H1 (cell line): ENCODE data around the gene RGS16. TPM values are rescaled to one million over a fixed set of nuclear protein-coding genes. Genes with fewer than 3 reads are reported as not detected.

Experiments used
- CTCF ChIA-PET: fragments of 300-600 bp; sonication (Branson Sonifier 250); formaldehyde crosslinking; loops from one replicate; lab custom pipeline; 2021; ENCODE audit not compliant: partially characterized antibody; lab: Charles Lee
- POLR2A ChIA-PET: fragments of 300-600 bp; sonication (Branson Sonifier 250); formaldehyde crosslinking; loops from one replicate; lab custom pipeline; 2021; ENCODE audit warnings: inconsistent platforms; ENCODE audit not compliant: partially characterized antibody; lab: Charles Lee
- DNase-seq, 2 experiments: peaks; one replicate each; pipeline versions ENCODE4 v3.0.0 to v3.0.0-alpha.2; 2010 to 2022; ENCODE audit warnings: low spot score in 2 of 2, low read depth in 1 of 2, mixed read lengths in 1 of 2
- FAIRE-seq: peaks from 2 replicates; lab custom pipeline; 2011; peaks lifted over from hg19 to GRCh38; lab: Jason Lieb, UNC
- H2AFZ ChIP-seq: 2 replicates; pipeline ENCODE4 v1.8.1; 2012; ENCODE audit warnings: low read length, inconsistent platforms
- H2AK5ac ChIP-seq: 2 replicates; pipeline ENCODE4 v1.6.1; 2013; ENCODE audit warnings: low read depth, low read length
- H2BK120ac ChIP-seq: replicated peaks from 2 replicates; pipeline ENCODE3; 2013; ENCODE audit warnings: low read depth, low read length, inconsistent platforms
- H2BK12ac ChIP-seq: 2 replicates; pipeline ENCODE4 v1.6.1; 2013; ENCODE audit warnings: low read depth, low read length
- H2BK15ac ChIP-seq: 2 replicates; pipeline ENCODE4 v1.6.1; 2013; ENCODE audit warnings: low read length
- H2BK20ac ChIP-seq: 2 replicates; pipeline ENCODE4 v1.6.1; 2013; ENCODE audit warnings: low read length
- H2BK5ac ChIP-seq: 2 replicates; pipeline ENCODE4 v1.6.1; 2013; ENCODE audit warnings: low read depth, low read length
- H3K14ac ChIP-seq: 2 replicates; pipeline ENCODE4 v1.6.1; 2013; ENCODE audit warnings: inconsistent platforms; ENCODE audit not compliant: insufficient read length
- H3K18ac ChIP-seq: 2 replicates; pipeline ENCODE4 v1.6.1; 2013; ENCODE audit warnings: low read length; ENCODE audit errors: extremely low read depth
- H3K23ac ChIP-seq: 2 replicates; pipeline ENCODE4 v1.6.1; 2013; ENCODE audit warnings: inconsistent platforms; ENCODE audit not compliant: insufficient read length
- H3K23me2 ChIP-seq: 2 replicates; pipeline ENCODE4 v1.6.1; 2013; ENCODE audit warnings: low read depth, low read length
- H3K27ac ChIP-seq: 2 replicates; pipeline ENCODE4 v1.6.1; 2011; ENCODE audit warnings: low read depth, low read length, inconsistent platforms
- H3K27me3 ChIP-seq, 4 experiments: replicated peaks in 1 of 4; 1 replicate in 1 of 4; 2 replicates in 3 of 4; pipeline versions ENCODE4 v1.6.1 to v1.8.1; 2011 to 2013; ENCODE audit warnings: low read length in 3 of 4, mild to moderate bottlenecking in 3 of 4, inconsistent platforms in 2 of 4, mixed read lengths in 2 of 4, moderate library complexity in 1 of 4; ENCODE audit not compliant: control insufficient read depth in 3 of 4, insufficient read depth in 3 of 4; ENCODE audit errors: extremely low read depth in 1 of 4
- H3K36me3 ChIP-seq, 4 experiments: 2 replicates each; pipeline versions ENCODE4 v1.6.1 to v1.8.1; 2011 to 2013; ENCODE audit warnings: mild to moderate bottlenecking in 4 of 4, low read length in 3 of 4, moderate library complexity in 2 of 4, control low read depth in 1 of 4, inconsistent platforms in 1 of 4; ENCODE audit not compliant: insufficient read depth in 4 of 4, control insufficient read depth in 2 of 4
- H3K4ac ChIP-seq: replicated peaks from 2 replicates; pipeline ENCODE3; 2013; ENCODE audit warnings: low read length, low read depth, mixed read lengths, inconsistent platforms; ENCODE audit not compliant: insufficient read length
- H3K4me1 ChIP-seq, 4 experiments: replicated peaks in 1 of 4; 1 replicate in 1 of 4; 2 replicates in 3 of 4; pipeline versions ENCODE4 v1.6.1 to v1.8.1; 2011 to 2013; ENCODE audit warnings: low read length in 3 of 4, inconsistent platforms in 2 of 4, mixed read lengths in 1 of 4; ENCODE audit not compliant: insufficient read depth in 4 of 4, control insufficient read depth in 3 of 4
- H3K4me2 ChIP-seq, 2 experiments: 2 replicates each; pipeline versions ENCODE4 v1.6.1 to v1.8.1; 2011 to 2013; ENCODE audit warnings: low read depth in 2 of 2, low read length in 2 of 2, control low read depth in 1 of 2, inconsistent platforms in 1 of 2, mild to moderate bottlenecking in 1 of 2; ENCODE audit not compliant: insufficient read depth in 1 of 2
- H3K4me3 ChIP-seq, 4 experiments: fragments of 200-600, 300-600 bp in 1 of 4; sonication (generic), shearing (Covaris generic), sonication (Bioruptor Twin) in 1 of 4; 2 replicates each; pipeline versions ENCODE4 v1.5.1 to v1.8.1; 2011 to 2016; ENCODE audit warnings: low read length in 4 of 4, low read depth in 3 of 4, control low read depth in 2 of 4, inconsistent platforms in 2 of 4, mild to moderate bottlenecking in 2 of 4, mixed read lengths in 1 of 4, moderate library complexity in 1 of 4; ENCODE audit not compliant: insufficient read depth in 2 of 4; ENCODE audit errors: extremely low read depth in 1 of 4
- H3K56ac ChIP-seq: replicated peaks from 2 replicates; pipeline ENCODE3; 2013; ENCODE audit warnings: low read depth, mild to moderate bottlenecking, mixed read lengths, low read length, inconsistent platforms; ENCODE audit not compliant: insufficient read length
- H3K79me1 ChIP-seq: 2 replicates; pipeline ENCODE4 v1.6.1; 2013; ENCODE audit warnings: low read depth, low read length, control low read depth
- H3K79me2 ChIP-seq, 2 experiments: 2 replicates each; pipeline versions ENCODE4 v1.6.1 to v1.8.1; 2012 to 2013; ENCODE audit warnings: low read length in 2 of 2, mild to moderate bottlenecking in 2 of 2, inconsistent platforms in 1 of 2; ENCODE audit not compliant: insufficient read depth in 2 of 2, control insufficient read depth in 1 of 2
- H3K9ac ChIP-seq, 4 experiments: replicated peaks in 1 of 4; 1 replicate in 1 of 4; 2 replicates in 3 of 4; pipeline versions ENCODE4 v1.6.1 to v1.8.1; 2011 to 2013; ENCODE audit warnings: low read depth in 3 of 4, low read length in 3 of 4, control low read depth in 2 of 4, mild to moderate bottlenecking in 2 of 4, moderate library complexity in 2 of 4, inconsistent platforms in 1 of 4; ENCODE audit errors: extremely low read depth in 1 of 4
- H3K9me3 ChIP-seq, 2 experiments: 2 replicates each; pipeline versions ENCODE4 v1.6.1 to v1.8.1; 2012 to 2013; ENCODE audit warnings: mild to moderate bottlenecking in 2 of 2, moderate library complexity in 2 of 2, control low read depth in 1 of 2, inconsistent platforms in 1 of 2, low read depth in 1 of 2, low read length in 1 of 2, mixed read lengths in 1 of 2; ENCODE audit not compliant: insufficient read depth in 2 of 2
- H4K20me1 ChIP-seq, 2 experiments: replicated peaks in 1 of 2; 2 replicates each; pipeline versions ENCODE3 to v1.8.1; 2011 to 2013; ENCODE audit warnings: inconsistent platforms in 2 of 2, low read length in 2 of 2, mild to moderate bottlenecking in 1 of 2; ENCODE audit not compliant: insufficient read depth in 2 of 2, control insufficient read depth in 1 of 2
- H4K5ac ChIP-seq: 2 replicates; pipeline ENCODE4 v1.6.1; 2013; ENCODE audit warnings: low read length, low read depth, mixed read lengths, inconsistent platforms; ENCODE audit not compliant: insufficient read length
- H4K8ac ChIP-seq: 2 replicates; pipeline ENCODE4 v1.8.0; 2013; ENCODE audit warnings: mild to moderate bottlenecking, moderate library complexity, low read length, inconsistent platforms; ENCODE audit not compliant: insufficient read depth; ENCODE audit errors: extremely low read depth
- H4K91ac ChIP-seq: replicated peaks from 2 replicates; pipeline ENCODE3; 2013; ENCODE audit warnings: low read length, mixed read lengths, inconsistent platforms; ENCODE audit not compliant: insufficient read length
- BCL11A ChIP-seq, 2 experiments: IDR thresholded peaks; one replicate each; pipeline ENCODE4 v1.6.1; 2011; ENCODE audit warnings: low read depth in 2 of 2, low read length in 2 of 2, mild to moderate bottlenecking in 2 of 2
- BRCA1 ChIP-seq: IDR thresholded peaks from 2 replicates; pipeline ENCODE4 v1.6.1; 2012; ENCODE audit warnings: low read depth, low read length, improper control_type of control experiment
- CBX5 ChIP-seq: fragments of 300-800, 300-1000 bp; sonication (generic); IDR thresholded peaks from 2 replicates; pipeline ENCODE4 v1.7.1; 2016; ENCODE audit warnings: antibody characterized with exemption, low read length, low read depth
- CHD1 ChIP-seq: IDR thresholded peaks from 2 replicates; pipeline ENCODE4 v1.6.1; 2012; ENCODE audit warnings: low read depth, low read length, improper control_type of control experiment
- GTF2F1 ChIP-seq: IDR thresholded peaks from 2 replicates; pipeline ENCODE4 v1.6.1; 2012; ENCODE audit warnings: low read depth, low read length, improper control_type of control experiment, borderline replicate concordance
- PHF8 ChIP-seq: fragments of 200-600 bp; sonication (generic); conservative IDR thresholded peaks from 2 replicates; pipeline ENCODE4 v1.7.1; 2012; ENCODE audit warnings: low read depth, mild to moderate bottlenecking, inconsistent platforms, low read length, moderate library complexity
- POU5F1 ChIP-seq: IDR thresholded peaks from 2 replicates; pipeline ENCODE4 v1.6.1; 2011; ENCODE audit warnings: low read depth, mild to moderate bottlenecking, low read length, moderate library complexity
- RXRA ChIP-seq: IDR thresholded peaks from 2 replicates; pipeline ENCODE4 v1.6.1; 2011; ENCODE audit warnings: low read depth, mild to moderate bottlenecking, low read length, moderate library complexity; ENCODE audit not compliant: insufficient read depth
- TCF12 ChIP-seq: IDR thresholded peaks from 2 replicates; pipeline ENCODE4 v1.6.1; 2011; ENCODE audit warnings: low read depth, mild to moderate bottlenecking, low read length
- TEAD4 ChIP-seq: IDR thresholded peaks from 2 replicates; pipeline ENCODE4 v1.6.1; 2012; ENCODE audit warnings: low read depth, low read length, inconsistent platforms, mixed read lengths
- ZNF274 ChIP-seq: IDR thresholded peaks from 2 replicates; pipeline ENCODE4 v1.7.0; 2012; ENCODE audit warnings: low read length, borderline replicate concordance; ENCODE audit errors: extremely low read depth
- WGBS, 2 experiments: shearing (Covaris generic) in 1 of 2; methylation state at CpG; one replicate each; pipeline versions ENCODE4 v1.1.6 to v1.1.7; 2013 to 2015; ENCODE audit warnings: low lambda C conversion rate in 2 of 2, mixed read lengths in 2 of 2, inconsistent platforms in 1 of 2, low coverage in 1 of 2, missing lambda C conversion rate in 1 of 2; ENCODE audit not compliant: insufficient replicate concordance in 2 of 2, insufficient coverage in 1 of 2, insufficient read length in 1 of 2; ENCODE audit errors: extremely low coverage in 1 of 2, missing lambda C conversion rate in 1 of 2; 5-methylcytosine and 5-hydroxymethylcytosine counted together
- polyA plus RNA-seq, 7 experiments: library from polyadenylated mRNA; depleted of rRNA in 3 of 7; stranded (reverse) in 5 of 7; unstranded in 2 of 7; fragments of >200 nt in 5 of 7; fragments of 200-250 nt in 2 of 7; gene quantifications; 1 replicate in 5 of 7; 2 replicates in 1 of 7; 4 replicates in 1 of 7; pipeline versions ENCODE4 v1.2.1 to v1.2.3, GENCODE V29; 2011 to 2013; ENCODE audit warnings: missing spikeins in 2 of 7, mixed read lengths in 2 of 7
- total RNA-seq: library from RNA; stranded (reverse); fragmentation: NEBNext Ultra II Directional; extraction: Animal tissue kit (Norgen Biotek cat#: 25700); gene quantifications from 2 replicates; pipeline ENCODE4 v1.2.1, GENCODE V29; 2021

RGS16 gene
- total and polyA plus RNA-seq, 2 of the 8 experiments (the other 6 are each of a cell fraction or from before 2014, with no cell fraction given): 5.7 to 9.8 TPM

GRCh38 chr1:182629080-182629479 is 24.9 kb upstream of the RGS16 start:
- Histone ChIP-seq H3K79me2 (no peaks in the 10 kb centered on the region), H3K4me2 (no peak overlapping the region), H3K79me1 (no peaks in the 10 kb centered on the region), H2AFZ (no peak overlapping the region), H2BK12ac (no peak overlapping the region), H4K91ac (no peak overlapping the region), H3K18ac (no peak overlapping the region), H2AK5ac (no peak overlapping the region), H3K23me2 (no peaks in the 10 kb centered on the region; the same call in 1 of the 2 replicates), H2BK15ac (no peak overlapping the region), H4K5ac (no peak overlapping the region), H3K4ac (no peak overlapping the region), H3K14ac (no peak overlapping the region), H4K20me1 (no peaks in the 10 kb centered on the region), H3K4me3 (no peak overlapping the region), H4K8ac (no peak overlapping the region), H2BK20ac (no peak overlapping the region), H3K56ac (no peak overlapping the region), H3K4me1 (peaks cover 6 to 21% (median 15%) of the 10 kb centered on the region in 4 experiments; a peak in 6 of 7 replicates), H3K9me3 (no peaks in the 10 kb centered on the region), H2BK5ac (no peak overlapping the region), H3K9ac (no peak overlapping the region), H3K36me3 (no peaks in the 10 kb centered on the region), H3K27ac (no peak overlapping the region), H2BK120ac (no peak overlapping the region), H3K23ac (no peak overlapping the region), H3K27me3 (no peaks in the 10 kb centered on the region)
- DNase-seq (no peak), FAIRE-seq (no peak)
- 82% methylated on average over 2 of the region's 2 CpGs; no CpG with 5 or more reads in 1 of the 2 experiments for WGBS, 2 experiments
- CTCF ChIA-PET: interaction anchor here (1.0 to 5.0 kb wide), 13 partner anchors 12 to 155 kb away, joined by 3 to 35 read pairs (median 4); no protein-coding TSS in a partner anchor
- POLR2A ChIA-PET: interaction anchor here (0.8 to 15.8 kb wide), 6 partner anchors 9 to 39 kb away, joined by 3 to 107 read pairs (median 3); no protein-coding TSS in a partner anchor
- TF ChIP-seq TCF12: no peak
- no peak for TF ChIP-seq TEAD4
- no peak for TF ChIP-seq BCL11A (IDR thresholded peaks at IDR 0.05; ENCODE audit: low read depth in 2 of 2, low read length in 2 of 2)
- TF ChIP-seq CBX5: no peak
- TF ChIP-seq GTF2F1: no peak
- no peak for TF ChIP-seq ZNF274
- TF ChIP-seq RXRA: no peak
- TF ChIP-seq BRCA1: no peak
- no peak for TF ChIP-seq CHD1
- TF ChIP-seq PHF8: no peak
- TF ChIP-seq POU5F1: no peak
